Inflammatory macrophage (primary cell): ENCODE data around the gene BRCA2.
A peak's percentile ranks its signal among the peaks of the same experiment; 100 is the strongest.

Experiments
- DNase-seq, 2 donors: peaks; one replicate each; pipeline ENCODE4 v3.0.0-alpha.2; 2020 to 2022

The BRCA2 gene

DNA sequence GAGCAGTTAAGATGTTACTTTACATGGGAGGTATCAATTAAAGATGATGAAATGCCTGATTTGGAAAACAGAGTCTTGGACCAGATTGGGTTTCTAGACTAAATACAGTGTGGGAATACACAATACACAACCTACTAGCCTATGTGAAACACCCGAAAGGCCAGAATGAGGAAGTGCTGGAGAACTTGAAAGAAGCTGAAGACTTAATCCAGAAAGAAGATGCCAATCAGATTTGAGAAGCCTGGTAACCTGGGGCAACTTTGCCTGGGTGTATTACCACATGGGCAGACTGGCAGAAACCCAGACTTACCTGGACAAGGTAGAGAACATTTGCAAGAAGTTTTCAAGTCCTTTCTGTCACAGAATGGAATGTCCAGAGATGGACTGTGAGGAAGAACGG lies 69.4 kb downstream of the BRCA2 start:
- peak in 1 of 2 donors; percentile 15 for DNase-seq

DNA sequence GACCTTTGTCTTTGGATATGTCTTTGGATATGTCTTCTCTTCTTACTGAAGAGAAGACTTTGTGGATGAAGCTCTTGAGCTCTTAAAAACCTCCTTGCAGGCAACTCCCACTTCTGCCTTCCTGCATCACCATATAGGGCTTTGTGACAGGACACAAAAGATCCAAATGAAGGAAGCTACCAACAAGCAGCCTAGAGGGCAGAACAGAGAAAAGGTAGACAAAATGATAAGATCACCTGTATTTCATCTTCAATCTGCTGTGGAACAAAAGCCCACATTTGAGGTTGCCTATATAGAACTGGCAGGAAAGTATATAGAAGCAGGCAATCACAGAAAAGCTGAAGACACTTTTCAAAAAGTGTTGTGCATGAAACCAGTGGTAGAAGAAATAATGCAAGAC lies 70.1 kb downstream of the BRCA2 start:
- no peak for DNase-seq

DNA sequence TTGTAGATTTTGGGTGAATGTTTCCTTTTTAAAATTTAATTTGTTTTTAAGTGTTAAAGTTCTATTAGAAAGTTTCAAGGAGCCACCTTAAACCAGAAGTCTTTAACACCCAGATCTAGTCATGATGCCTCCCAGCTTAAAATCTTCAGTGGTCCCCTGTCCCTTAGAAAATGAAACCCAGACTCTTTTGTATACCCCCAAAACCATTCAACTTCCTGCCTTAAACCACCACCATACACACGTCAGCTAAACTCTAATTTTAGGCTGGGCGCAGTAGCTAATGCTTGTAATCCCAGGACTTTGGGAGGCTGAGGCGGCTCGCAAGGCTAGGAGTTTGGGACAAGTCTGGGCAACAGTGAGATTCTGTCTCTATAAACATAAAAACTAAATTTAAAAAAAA lies 74.7 kb downstream of the BRCA2 start:
- no peak for DNase-seq

DNA sequence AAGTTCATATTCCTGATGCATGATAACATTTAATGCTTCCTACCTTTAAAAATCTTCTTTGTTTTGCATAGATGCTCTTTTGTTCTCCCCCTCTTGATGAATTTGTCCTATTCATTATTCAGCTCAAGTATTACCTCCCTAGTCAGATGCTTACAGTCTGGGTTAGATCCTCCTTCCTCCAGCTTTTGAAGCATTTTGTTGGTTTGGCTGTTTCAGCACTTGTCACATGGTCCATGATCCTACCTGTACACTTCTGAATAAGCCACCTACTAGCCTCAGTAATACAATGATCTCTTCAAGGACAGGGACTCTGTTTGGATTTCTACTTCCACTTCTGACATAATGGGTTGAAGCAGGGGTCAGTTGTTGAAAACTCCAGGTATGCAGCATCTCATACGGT lies 75.2 kb downstream of the BRCA2 start:
- no peak for DNase-seq

DNA sequence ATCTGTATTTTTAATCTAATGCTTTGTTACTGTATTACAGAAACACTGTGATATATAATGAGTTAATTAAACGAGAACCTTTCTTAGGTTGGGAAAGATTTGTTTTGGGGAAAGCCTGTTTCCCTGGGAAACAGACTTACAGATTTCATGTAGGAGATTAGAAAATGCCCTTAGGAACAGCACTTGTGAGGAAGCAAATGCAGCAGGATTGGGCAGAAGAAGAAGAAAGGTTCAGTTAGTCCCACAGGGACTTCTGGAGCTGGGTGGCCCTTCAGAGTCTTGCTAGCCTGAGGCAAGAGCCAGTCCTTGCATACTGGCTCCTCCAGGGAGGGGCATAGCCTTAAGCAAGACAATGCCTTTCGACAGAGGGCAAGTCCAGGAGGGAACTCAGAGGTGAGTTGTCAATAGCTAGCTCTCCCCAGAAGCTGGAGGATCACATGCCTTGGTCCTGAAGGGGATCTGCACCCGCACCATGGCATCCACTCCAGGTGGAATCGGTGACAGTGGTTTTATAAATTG lies 75.9 kb downstream of the BRCA2 start:
- DNase-seq = no peak

DNA sequence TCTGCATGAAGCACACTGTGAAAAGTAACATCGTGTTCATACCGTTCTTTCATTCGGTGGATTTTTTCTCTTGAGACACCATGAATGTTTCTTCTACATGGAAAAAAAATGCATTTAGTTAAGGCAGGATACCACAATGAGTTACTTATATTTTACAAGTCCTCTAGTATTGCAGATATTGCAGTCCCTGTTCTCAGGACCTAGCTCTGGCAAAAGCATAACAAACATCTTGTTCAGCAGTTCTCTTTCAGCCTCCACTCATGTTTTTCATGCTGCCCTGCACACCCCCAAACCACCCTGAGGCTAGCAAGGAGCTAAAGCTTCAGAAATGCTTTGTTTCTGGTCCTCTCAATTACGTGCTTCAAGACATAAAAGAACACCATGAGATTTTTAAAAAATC lies 87.8 kb downstream of the BRCA2 start:
- DNase-seq = no peak

DNA sequence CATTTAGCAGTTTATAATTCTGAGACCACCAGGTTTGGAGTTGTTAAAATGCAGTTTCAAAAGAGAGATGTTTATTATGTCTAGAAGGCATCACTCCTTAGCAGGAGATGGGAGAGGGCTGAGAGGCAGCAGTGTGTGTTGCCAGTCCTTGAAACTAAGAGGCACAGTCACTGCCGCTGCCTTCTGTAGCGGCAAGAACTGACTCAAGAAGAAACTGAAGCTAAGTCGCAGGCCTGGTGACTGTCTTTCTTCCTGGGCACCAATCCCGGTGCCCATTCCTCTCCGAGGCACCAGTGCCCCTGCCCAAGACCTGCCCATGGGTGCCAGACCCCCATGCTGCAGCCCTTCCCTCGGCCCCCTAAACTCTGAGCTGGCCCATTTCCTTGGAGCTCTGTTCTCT lies 92.5 kb downstream of the BRCA2 start:
- no peak for DNase-seq

DNA sequence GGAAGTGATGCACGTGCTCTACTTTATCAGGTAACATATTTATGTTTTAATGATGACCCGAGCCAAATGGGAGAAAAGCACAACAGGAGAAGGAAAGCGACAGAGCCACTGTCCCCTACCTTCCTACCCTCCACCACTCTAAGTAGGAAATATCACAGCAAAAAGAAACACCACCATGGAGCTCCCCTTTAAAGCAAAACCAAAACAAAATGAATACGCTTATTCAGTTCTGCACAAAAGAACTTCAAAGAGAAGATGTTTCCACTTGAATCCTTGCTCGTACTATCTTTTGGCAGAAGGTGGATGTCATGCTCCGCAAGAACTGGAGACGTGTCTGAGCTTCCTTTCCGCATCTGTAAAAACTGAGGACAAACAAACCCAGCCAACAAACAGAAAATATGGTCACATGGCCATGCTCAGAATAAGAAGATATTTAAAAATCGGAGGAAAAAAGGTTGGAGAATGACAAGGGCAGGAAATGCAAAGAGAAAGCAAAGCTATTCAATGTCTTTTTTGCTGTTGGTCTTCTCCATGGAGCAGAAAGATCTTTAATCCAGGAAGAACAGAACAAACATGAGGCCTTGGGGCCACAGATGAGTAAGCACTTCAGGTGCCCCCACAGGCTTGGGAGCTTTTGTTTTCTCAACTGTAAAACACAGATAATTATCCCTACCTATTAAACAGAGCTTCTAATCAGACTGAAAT lies 93.1 kb downstream of the BRCA2 start:
- no peak for DNase-seq

DNA sequence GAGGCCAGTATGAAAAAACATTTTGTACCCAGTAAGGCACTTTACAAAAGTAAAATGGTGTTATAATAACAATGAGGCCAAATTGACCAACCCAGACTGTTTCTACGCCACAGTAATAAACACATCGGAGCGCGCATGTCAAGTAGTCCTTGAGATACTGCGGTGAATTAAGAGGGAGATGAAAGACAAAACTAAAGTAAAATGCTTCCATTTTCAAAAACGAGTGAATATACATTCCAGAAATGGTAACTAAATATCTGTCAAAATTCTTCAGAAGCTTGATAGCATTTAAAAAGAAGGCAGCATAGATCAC lies 93.6 kb downstream of the BRCA2 start:
- no peak for DNase-seq

DNA sequence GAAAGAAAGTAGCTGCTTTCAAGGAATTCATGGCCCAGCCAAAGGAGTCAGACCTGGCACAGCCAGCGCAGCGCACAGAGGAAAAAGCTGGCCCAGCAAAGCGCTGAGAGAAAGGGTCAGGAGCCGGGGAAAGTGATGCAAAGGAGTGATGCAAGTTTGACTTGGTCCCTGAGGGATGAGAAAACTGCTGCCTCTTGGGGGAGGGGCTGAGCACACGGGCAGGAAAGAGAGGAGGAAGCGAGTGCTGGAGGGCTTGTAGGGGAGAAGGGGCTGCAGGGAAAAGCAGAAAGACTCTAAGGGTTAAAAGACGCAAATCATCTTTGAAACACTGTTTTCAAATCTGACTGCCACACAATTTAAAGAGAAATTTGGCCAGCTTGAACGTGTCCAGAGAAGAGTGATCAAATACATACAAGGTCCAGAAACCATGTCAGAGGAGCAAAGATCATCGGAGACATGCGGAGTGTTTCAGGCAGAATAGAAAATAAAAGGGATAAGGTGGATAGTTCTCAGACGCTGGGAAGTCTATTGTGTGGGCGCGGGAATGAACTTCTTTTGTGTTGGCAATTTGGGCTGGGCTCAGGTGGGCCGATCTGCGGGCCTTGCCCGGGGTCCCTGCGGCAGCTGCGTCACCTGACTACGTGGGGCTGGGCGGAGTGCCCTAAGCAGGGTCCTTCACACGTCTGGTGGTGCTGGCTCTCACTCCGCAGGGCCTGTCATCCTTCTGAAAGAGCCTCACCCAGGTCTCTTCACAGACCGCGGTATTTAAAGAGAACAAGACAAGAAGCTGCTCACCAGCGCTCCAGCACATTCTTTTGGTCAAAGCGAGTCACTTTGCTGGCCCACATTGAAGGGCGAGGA lies 94.5 kb downstream of the BRCA2 start:
- DNase-seq = no peak

DNA sequence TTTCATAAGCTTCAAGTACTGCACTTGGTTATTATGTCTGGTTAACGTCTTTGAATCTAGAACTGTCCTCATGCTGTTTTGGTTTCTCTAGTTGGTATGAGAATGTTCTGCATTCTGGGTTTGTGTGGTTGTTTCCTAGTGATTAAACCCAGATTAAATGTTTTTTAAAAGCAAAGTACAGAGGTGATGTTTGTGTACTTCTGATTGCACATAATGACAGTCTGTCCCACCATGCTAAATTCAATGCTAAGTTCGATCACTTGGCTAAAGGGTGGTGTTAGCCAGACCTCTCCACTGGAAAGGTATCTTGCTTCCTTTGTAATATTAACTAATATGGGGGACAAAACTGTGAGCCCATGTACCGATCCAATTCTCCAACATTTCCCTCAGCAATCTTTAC lies 98.0 kb downstream of the BRCA2 start:
- no peak for DNase-seq

DNA sequence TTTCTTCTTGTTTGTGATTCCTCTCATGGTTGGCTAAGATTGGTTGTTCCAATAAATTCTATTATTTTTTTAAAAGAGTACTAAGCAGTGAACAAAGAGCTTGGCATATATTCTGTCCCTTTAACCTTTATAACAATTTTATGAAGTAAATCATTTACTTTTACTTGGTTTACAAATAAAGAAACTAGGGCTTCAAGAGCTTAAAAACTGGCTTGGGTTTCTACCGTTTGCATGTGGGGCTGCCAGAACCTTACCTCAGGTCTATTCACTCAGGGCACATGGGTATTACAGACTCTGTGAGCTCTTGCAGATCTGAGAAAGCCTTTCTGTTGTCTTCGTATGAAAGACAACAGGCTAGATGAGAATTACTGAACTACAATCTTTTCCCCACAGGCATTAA lies 99.3 kb downstream of the BRCA2 start:
- DNase-seq = no peak

DNA sequence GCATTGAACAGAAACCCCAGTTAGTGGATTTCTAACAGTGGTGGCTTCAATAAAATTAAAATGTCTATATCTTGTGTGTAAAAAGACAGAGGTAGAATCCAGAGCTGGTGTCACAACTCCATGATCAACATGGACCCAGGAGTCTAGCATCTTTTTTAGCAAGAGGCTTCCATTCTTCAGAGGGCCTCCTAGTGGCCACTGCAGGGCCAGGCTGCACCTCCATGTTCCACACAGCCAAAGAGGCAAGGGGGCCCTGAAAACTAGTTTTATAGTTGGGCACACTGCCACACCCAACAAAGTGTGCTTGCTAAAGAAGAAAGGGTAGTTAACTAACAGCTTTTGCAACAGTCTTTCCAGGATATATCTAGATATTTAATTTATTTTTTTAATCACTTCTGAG lies 99.7 kb downstream of the BRCA2 start:
- peak; percentile 2 to 25 for DNase-seq

DNA sequence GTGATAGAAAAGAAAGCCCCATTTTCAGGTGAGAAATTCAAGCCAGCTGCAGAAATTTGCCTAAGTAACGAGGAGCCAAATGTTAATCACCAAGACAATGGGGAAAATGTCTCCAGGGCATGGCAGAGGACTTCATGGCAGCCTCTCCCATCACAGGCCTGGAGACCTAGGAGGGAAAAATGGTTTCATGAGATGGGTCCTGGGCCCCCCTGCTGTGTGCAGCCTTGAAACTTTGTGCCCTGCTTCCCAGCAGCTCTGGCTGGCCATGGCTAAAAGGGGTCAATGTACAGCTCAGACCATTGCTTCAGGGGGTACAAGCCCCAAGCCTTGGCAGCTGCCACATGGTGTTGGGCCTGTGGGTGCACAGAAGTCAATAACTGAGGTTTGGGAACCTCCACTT lies 102.7 kb downstream of the BRCA2 start:
- DNase-seq = no peak

DNA sequence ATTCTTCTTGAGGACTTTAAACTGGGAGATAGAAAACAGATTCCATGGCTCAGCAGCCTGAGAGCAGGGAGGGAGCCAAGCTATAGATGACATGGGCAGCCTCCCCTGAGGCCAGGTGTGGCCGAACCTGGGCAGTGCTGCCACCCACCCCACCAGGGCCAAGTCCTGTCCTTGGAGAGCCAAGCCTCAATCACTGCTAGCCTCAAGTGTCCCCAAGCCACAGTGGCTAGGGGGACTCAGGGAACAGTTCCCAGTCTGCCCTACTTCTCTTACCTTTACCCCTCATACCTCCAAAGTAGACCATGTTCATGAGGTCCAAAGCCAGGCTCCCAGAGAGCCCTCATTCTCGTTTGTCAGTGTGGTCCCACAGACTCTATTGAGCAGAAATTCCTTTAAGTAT lies 104.6 kb downstream of the BRCA2 start:
- no peak for DNase-seq

DNA sequence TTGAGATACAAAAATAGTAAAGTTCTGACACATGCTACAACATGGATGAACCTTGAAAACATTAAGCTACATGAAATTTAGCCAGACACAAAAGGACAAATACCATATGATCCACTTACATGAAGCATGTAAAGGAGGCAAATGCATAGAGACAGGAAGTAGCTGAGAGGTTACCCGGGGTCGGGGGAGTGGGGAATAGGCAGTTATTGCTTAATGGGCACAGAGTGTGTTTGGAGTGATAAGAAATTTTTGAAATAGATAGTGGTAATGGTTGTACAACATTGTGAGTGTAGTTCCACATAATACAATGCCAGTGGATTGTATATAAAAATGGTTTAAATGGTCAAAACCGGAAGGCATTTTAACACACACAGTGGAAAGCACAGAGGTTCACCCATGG lies 108.3 kb downstream of the BRCA2 start:
- DNase-seq = peak in 1 of 2 donors; percentile 22

DNA sequence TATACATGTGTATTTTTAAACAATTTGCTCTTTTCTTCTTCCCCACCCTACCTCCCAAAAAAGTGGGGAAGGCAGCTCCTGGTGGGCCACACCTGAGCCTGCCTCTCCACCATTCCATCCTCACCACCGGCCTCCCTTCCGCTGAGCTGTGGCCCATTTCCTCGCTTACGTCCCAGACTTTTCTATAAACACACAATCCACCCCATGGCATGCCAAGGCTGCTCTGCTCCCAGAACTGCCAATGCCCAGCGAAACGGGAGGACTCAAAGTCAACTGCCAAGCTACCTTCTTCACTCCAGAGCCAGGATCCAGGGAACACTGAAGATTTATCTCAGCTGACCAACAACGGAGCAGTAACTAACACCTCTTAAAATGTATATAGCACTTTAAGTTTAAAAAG lies 109.8 kb downstream of the BRCA2 start:
- no peak for DNase-seq

DNA sequence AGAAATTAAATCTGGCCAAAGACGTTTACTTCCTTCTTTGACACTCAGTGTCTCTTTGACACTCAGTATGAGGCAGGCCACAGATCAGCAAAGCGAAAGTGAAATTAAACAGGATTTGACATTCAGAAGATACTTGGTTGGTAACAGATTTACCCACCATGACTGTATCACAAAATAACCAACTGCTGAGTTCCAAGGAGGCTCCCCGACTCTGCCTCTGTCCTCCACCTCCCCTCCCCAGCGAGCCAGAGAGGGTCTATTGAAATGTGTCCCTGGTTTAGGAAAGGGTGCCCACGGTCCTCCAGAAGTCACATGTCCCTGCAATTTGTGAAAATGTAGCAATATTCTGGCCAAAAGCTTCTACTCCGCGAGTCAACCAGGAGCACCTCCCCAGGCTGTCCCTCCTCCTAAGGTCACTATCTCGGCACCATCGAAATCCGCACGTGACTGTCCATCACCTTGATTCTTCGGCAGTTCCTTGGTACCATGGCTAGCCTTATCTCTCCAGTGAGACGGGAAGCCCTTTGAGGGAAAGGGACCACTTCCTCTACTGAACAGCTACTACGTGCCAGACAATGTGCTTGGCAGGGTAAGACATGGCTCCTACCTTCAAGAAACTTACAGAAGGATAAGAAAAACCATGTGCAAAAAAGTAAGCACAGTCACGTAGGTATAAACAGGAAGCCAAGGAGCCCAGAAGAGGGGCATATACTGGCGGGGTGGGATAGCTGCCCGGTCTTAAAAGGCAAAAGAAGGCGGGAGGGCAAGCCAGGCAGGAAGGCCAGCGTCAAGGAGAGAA lies 111.1 kb downstream of the BRCA2 start:
- peak; percentile 70 to 77 for DNase-seq

DNA sequence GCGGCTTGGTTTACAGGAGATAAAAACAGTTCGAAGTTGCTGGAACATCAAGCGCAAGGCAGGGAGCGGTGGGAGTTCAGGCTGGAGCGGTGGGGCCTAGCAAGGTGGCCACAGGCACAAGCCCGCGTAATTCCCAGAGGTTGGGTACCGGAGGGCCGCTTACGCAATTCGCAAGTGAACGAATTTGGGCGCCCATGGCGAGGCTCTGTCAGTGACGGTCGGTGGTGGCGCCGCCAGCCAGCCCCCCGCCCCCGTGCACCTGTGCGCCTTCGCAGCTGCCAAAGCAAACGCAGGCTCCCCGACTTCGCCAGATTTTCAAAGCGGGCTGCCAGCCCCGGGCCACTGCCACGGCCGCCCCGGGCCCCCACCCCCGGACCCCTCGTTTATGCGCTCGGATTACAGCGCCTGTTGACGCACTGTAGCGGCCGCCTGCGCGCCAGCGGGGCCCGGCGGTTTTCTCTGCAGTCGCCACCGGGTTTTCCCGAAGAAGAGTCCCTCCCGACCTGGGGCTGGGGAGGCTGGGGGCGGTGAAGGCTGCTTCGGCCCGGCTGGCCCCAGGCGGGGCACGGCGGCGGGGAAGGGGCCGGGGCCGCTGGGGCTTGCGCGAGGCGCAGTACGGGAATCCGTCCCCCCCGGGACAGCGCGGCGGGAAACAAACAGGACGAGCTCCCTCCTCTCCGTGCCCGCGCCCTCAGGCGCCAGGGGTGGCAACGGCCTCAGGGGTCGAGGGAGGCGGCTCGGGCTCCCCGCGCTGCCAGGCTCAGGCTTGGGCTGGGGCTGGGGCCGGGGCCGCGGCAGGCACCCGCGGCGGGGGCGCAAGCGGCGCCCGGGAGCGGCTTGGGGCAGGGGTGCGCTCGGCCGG lies 111.9 kb downstream of the BRCA2 start:
- peak; percentile 15 to 19 for DNase-seq

DNA sequence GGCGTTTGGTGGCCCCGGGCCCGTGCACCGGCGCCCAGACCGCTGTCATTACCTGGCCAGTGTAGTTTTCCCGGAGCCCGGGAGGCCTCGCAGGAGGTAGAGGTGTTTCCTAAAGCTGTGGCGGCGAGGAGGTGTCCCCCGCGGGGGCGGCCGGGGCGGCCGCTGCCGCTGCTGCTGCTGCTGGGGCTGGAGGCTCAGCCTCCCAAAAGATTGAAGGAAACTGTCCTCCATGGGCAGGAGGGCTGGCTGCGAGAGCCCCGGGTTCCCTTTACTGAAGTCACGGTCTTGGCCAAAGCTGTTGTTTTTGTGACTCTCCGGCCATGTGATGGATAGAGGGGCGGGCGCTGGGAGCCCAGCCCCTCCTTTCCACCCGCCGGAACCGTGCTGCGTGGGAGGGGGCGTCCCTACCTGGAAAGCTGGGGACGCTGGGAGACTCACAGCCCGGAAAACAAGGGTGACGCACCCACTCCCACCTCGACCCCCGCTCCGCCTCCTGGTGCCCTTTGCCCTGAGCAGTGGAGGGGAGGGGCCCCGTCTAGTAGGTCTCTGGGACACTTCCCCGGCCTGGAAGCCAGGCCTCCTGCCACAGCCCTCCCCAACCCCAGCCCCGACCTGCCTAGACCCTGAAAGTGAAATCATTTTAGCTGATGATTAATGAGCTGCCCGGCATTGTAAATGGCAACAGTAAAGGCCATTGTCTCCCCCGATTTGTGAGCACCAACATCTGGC lies 112.7 kb downstream of the BRCA2 start, which contains the start of gene N4BP2L1:
N4BP2L1 (minus strand) TSS at position 279 of the 729 bp plus-strand sequence; CDS start at position 231, 48 bp downstream.
- peak; percentile 83 to 88 for DNase-seq
